Adrenal gland (tissue), 12 donors: Measurements from ENCODE around the gene ZSCAN22. TPM values are rescaled to one million over a fixed set of nuclear protein-coding genes. Genes with fewer than 3 reads are reported as not detected.

Source experiments
- DNase-seq, 7 donors: peaks; one replicate each; pipeline ENCODE4 v3.0.0-alpha.2; 2019 to 2020
- H3K27ac ChIP-seq, 5 donors: fragments of 200-600 bp; sonication (generic) in 4 of 5; 1 replicate in 3 of 5; 2 replicates in 2 of 5; pipeline versions ENCODE4 v1.5.1 to v1.8.0; 2016 to 2020; ENCODE audit warnings: mild to moderate bottlenecking in 1 of 5
- H3K27me3 ChIP-seq: fragments of 200-600 bp; 2 replicates; pipeline ENCODE4 v1.8.0; 2021
- H3K36me3 ChIP-seq, 2 donors: fragments of 200-600 bp; replicated peaks in 1 of 2; 1 replicate in 1 of 2; 2 replicates in 1 of 2; pipeline versions ENCODE4 v1.5.1 to v1.8.0; 2018 to 2022
- H3K4me1 ChIP-seq, 2 donors: fragments of 200-600 bp; replicated peaks in 1 of 2; 1 replicate in 1 of 2; 2 replicates in 1 of 2; pipeline versions ENCODE4 v1.5.1 to v1.8.0; 2018 to 2021
- H3K4me3 ChIP-seq, 4 donors: fragments of 200-600 bp; sonication (generic) in 3 of 4; one replicate each; pipeline ENCODE4 v1.5.1; 2016 to 2018
- H3K9me3 ChIP-seq, 3 donors: fragments of 200-600 bp; sonication (generic) in 1 of 3; replicated peaks in 1 of 3; 1 replicate in 2 of 3; 2 replicates in 1 of 3; pipeline versions ENCODE4 v1.5.1 to v1.8.0; 2016 to 2021
- CTCF ChIP-seq, 6 experiments: fragments of 450-650 bp in 4 of 6; fragments of 200-600 bp in 2 of 6; sonication (generic) in 1 of 6; IDR thresholded peaks; 1 replicate in 5 of 6; 2 replicates in 1 of 6; pipeline versions ENCODE4 v1.5.1 to v1.8.0; 2016 to 2021; ENCODE audit warnings: antibody characterized with exemption in 6 of 6, mild to moderate bottlenecking in 2 of 6, moderate library complexity in 1 of 6
- POLR2A ChIP-seq, 2 donors: fragments of 450-650 bp; IDR thresholded peaks; one replicate each; pipeline ENCODE4 v1.6.1; 2017; ENCODE audit warnings: antibody characterized with exemption in 2 of 2, mild to moderate bottlenecking in 2 of 2, moderate library complexity in 1 of 2
- WGBS, 4 donors: extraction: QIAGEN DNeasy Blood & Tissue Kit in 2 of 4; methylation state at CpG; one replicate each; pipeline versions ENCODE4 v1.1.5 to v1.1.7; 2013 to 2017; 5-methylcytosine and 5-hydroxymethylcytosine counted together
- intact Hi-C, 2 donors: fragments of 100-400 bp; cut with DNase I; formaldehyde crosslinking; loops; one replicate each; pipeline versions ENCODE4 v1.14.1 to v1.15.0; 2022 to 2023
- microRNA-seq, 3 donors: library from miRNA; unstranded; fragments of <30 nt; microRNA quantifications; one replicate each; pipeline ENCODE4, GENCODE V29; 2017 to 2020
- polyA plus RNA-seq, 3 donors: library from polyadenylated mRNA; stranded (reverse); fragments of 200-250 nt in 2 of 3; fragments of 350-450 nt in 1 of 3; fragmentation: Illumina TruSeq in 1 of 3; extraction: RNeasy Lipid Tissue Mini Kit (QIAGEN cat#74804) in 1 of 3; gene quantifications; one replicate each; pipeline ENCODE4 v1.2.3, GENCODE V29; 2013 to 2014
- small RNA-seq, 2 donors: library from RNA; depleted of rRNA; stranded (forward); fragments of <200 nt; gene quantifications; one replicate each; pipeline ENCODE3, GENCODE V24; 2016
- total RNA-seq, 9 donors: library from RNA; depleted of rRNA in 4 of 9; stranded (reverse); fragments of >200 nt in 4 of 9; fragments of 120-200 nt in 1 of 9; fragmentation: NEBNext Ultra II Directional in 1 of 9; extraction: Animal tissue kit (Norgen Biotek cat#: 25700) in 1 of 9; gene quantifications; one replicate each; pipeline versions ENCODE4 v1.1.0 to v1.2.4, GENCODE V29; 2013 to 2023
- donor health status: healthy with polysubstance abuse.
- donor health status: Bipolar disorder and iron deficiency.
- donor health status: DM: yes; HTN: yes; CAD: no.
- donor health status: DM: no; HTN: no; CAD: no.
- donor health status: DM: no; HTN: no; CAD: no.
- donor health status: DM: yes; HTN: yes; CAD: no.

The ZSCAN22 gene
- total and polyA plus RNA-seq, 12 donors, result 0.98 to 4.8 (median 3.0) TPM

- no peaks in the 10 kb centered on the region for H3K9me3 ChIP-seq
- H3K27me3 ChIP-seq, result no peaks in the 10 kb centered on the region
- intact Hi-C loops, result no loop called here
- WGBS, 4 donors, result 6 to 10% (median 8%) methylated on average over 30 to 39 of the region's 39 CpGs
- no peak for TF ChIP-seq CTCF (IDR thresholded peaks at IDR 0.05)
- no peak for TF ChIP-seq POLR2A (IDR thresholded peaks at IDR 0.05)
- peaks cover 22 to 27% of the 10 kb centered on the region in 2 donors for H3K4me1 ChIP-seq
- peak in 1 of 7 donors; percentile 56 for DNase-seq
- H3K36me3 ChIP-seq, result peaks cover 0 to 34% of the 10 kb centered on the region in 2 donors
- H3K27ac ChIP-seq, result peak overlapping the region; percentile 80 to 99 (median 97)
- H3K4me3 ChIP-seq, result peak overlapping the region; percentile 58 to 88 (median 80)
These were observed 60.8 kb downstream of the ZSCAN22 start for GRCh38 chr19:58387338-58388174.

- TF ChIP-seq POLR2A (IDR thresholded peaks at IDR 0.05) (no peak), CTCF (IDR thresholded peaks at IDR 0.05) (no peak)
- no peaks in the 10 kb centered on the region for H3K27me3 ChIP-seq
- peak overlapping the region in 2 of 4 donors; percentile 74 to 86 for H3K4me3 ChIP-seq
- DNase-seq, result no peak
- H3K36me3 ChIP-seq, result peaks cover 0 to 40% of the 10 kb centered on the region in 2 donors
- 66 to 74% (median 71%) methylated on average over 3 of the region's 3 CpGs for WGBS, 4 donors
- H3K9me3 ChIP-seq, result no peaks in the 10 kb centered on the region
- intact Hi-C loops, result no loop called here
- peaks cover 22 to 27% of the 10 kb centered on the region in 2 donors for H3K4me1 ChIP-seq
- peak overlapping the region in 3 of 5 donors; percentile 97 to 98 (median 97) for H3K27ac ChIP-seq
These were observed 61.4 kb downstream of the ZSCAN22 start for GRCh38 chr19:58388175-58388526.

Small RNA genes within 50 kb of the gene (microRNA-seq; reads per million reads assigned to microRNA genes)
- gene MIR4754 (0 to 0.57 (median 0.45) reads per million in 3 donors), gene MIR6806 (0 to 0.28 (median 0) reads per million in 3 donors)

Small RNA genes within 50 kb of the gene (small RNA-seq; reads per million reads assigned to genes)
- gene MIR4754 (0 to 0.24 reads per million in 2 donors), gene MIR6806 (0 to 0.08 reads per million in 2 donors), gene RNA5SP473 (0.08 to 0.59 reads per million in 2 donors)

Other genes with a start within 250 kb of the ZSCAN22 start
- 10 to 100 TPM; 37.7 to 81.2 (median 61.5) TPM for gene ZSCAN18, start 228.8 kb upstream of the ZSCAN22 start, total RNA-seq
- gene ZSCAN18, start 228.8 kb upstream of the ZSCAN22 start, polyA plus RNA-seq, result 10 to 100 TPM; 18.7 to 63.9 (median 62.9) TPM
- gene ZNF329, start 176.2 kb upstream of the ZSCAN22 start, total RNA-seq, result 10 to 100 TPM in 5 of 9 donors, 1 to 10 TPM in 4; 7.4 to 19.5 (median 10.5) TPM
- 10 to 100 TPM in 1 of 3 donors, 1 to 10 TPM in 2; 2.7 to 13.4 (median 3.5) TPM for gene ZNF329, start 176.2 kb upstream of the ZSCAN22 start, polyA plus RNA-seq
- 10 to 100 TPM; 19.2 to 34.5 (median 23.0) TPM for gene ZNF274, start 143.9 kb upstream of the ZSCAN22 start, total RNA-seq
- 10 to 100 TPM; 12.4 to 22.2 (median 14.4) TPM for gene ZNF274, start 143.9 kb upstream of the ZSCAN22 start, polyA plus RNA-seq
- gene ZNF544, start 98.1 kb upstream of the ZSCAN22 start, total RNA-seq, result 100 to 1,000 TPM in 1 of 9 donors, 10 to 100 TPM in 8; 24.6 to 170 (median 31.4) TPM
- 10 to 100 TPM; 10.8 to 26.5 (median 24.9) TPM for gene ZNF544, start 98.1 kb upstream of the ZSCAN22 start, polyA plus RNA-seq
- 1 to 10 TPM; 5.8 to 8.6 (median 6.7) TPM for gene ZNF8, start 48.0 kb upstream of the ZSCAN22 start, total RNA-seq
- 1 to 10 TPM; 1.6 to 2.6 (median 2.4) TPM for gene ZNF8, start 48.0 kb upstream of the ZSCAN22 start, polyA plus RNA-seq
- 10 to 100 TPM; 18.4 to 56.8 (median 31.4) TPM for gene ERVK3-1, start 21.6 kb upstream of the ZSCAN22 start, total RNA-seq
- 10 to 100 TPM; 36.3 to 70.5 (median 48.4) TPM for gene ERVK3-1, start 21.6 kb upstream of the ZSCAN22 start, polyA plus RNA-seq
- 10 to 100 TPM in 3 of 9 donors, 1 to 10 TPM in 5, under 1 TPM in 1; 0.39 to 20.9 (median 6.5) TPM for gene A1BG, start 26.5 kb downstream of the ZSCAN22 start, total RNA-seq
- gene A1BG, start 26.5 kb downstream of the ZSCAN22 start, polyA plus RNA-seq, result 10 to 100 TPM in 2 of 3 donors, not detected in 1; 31.3 to 41.3 TPM
- gene ZNF497, start 35.8 kb downstream of the ZSCAN22 start, total RNA-seq, result 1 to 10 TPM in 8 of 9 donors, under 1 TPM in 1; 0.35 to 8.1 (median 1.5) TPM
- gene ZNF497, start 35.8 kb downstream of the ZSCAN22 start, polyA plus RNA-seq, result 1 to 10 TPM in 2 of 3 donors, under 1 TPM in 1; 0.20 to 2.2 (median 2.0) TPM
- gene ZNF837, start 54.0 kb downstream of the ZSCAN22 start, total RNA-seq, result 10 to 100 TPM in 1 of 9 donors, 1 to 10 TPM in 8; 2.4 to 10.5 (median 4.3) TPM
- gene ZNF837, start 54.0 kb downstream of the ZSCAN22 start, polyA plus RNA-seq, result 1 to 10 TPM in 2 of 3 donors, under 1 TPM in 1; 0.09 to 8.1 (median 6.1) TPM
- gene RPS5, start 60.3 kb downstream of the ZSCAN22 start, total RNA-seq, result 1,000 to 10,000 TPM in 7 of 9 donors, 100 to 1,000 TPM in 2; 839 to 1,999 (median 1,219) TPM
- gene RPS5, start 60.3 kb downstream of the ZSCAN22 start, polyA plus RNA-seq, result 1,000 to 10,000 TPM in 1 of 3 donors, 100 to 1,000 TPM in 2; 555 to 1,093 (median 722) TPM
- gene RNF225, start 68.7 kb downstream of the ZSCAN22 start, total RNA-seq, result not detected
- not detected for gene RNF225, start 68.7 kb downstream of the ZSCAN22 start, polyA plus RNA-seq
- 10 to 100 TPM; 11.7 to 37.5 (median 15.9) TPM for gene ZNF584, start 81.7 kb downstream of the ZSCAN22 start, total RNA-seq
- 10 to 100 TPM in 1 of 3 donors, 1 to 10 TPM in 2; 7.1 to 12.3 (median 9.7) TPM for gene ZNF584, start 81.7 kb downstream of the ZSCAN22 start, polyA plus RNA-seq
- gene ZNF132, start 113.2 kb downstream of the ZSCAN22 start, total RNA-seq, result 10 to 100 TPM in 1 of 9 donors, 1 to 10 TPM in 8; 2.4 to 12.0 (median 4.9) TPM
- gene ZNF132, start 113.2 kb downstream of the ZSCAN22 start, polyA plus RNA-seq, result 1 to 10 TPM; 1.3 to 3.2 (median 1.4) TPM
- 1 to 10 TPM; 3.1 to 8.7 (median 6.7) TPM for gene ZNF324B, start 124.6 kb downstream of the ZSCAN22 start, total RNA-seq
- gene ZNF324B, start 124.6 kb downstream of the ZSCAN22 start, polyA plus RNA-seq, result 1 to 10 TPM; 1.4 to 3.6 (median 1.5) TPM
- gene ZNF324, start 140.1 kb downstream of the ZSCAN22 start, total RNA-seq, result 10 to 100 TPM in 6 of 9 donors, 1 to 10 TPM in 3; 7.5 to 58.3 (median 15.4) TPM
- gene ZNF324, start 140.1 kb downstream of the ZSCAN22 start, polyA plus RNA-seq, result 1 to 10 TPM; 2.1 to 7.2 (median 3.5) TPM
- gene ZNF446, start 149.4 kb downstream of the ZSCAN22 start, total RNA-seq, result 10 to 100 TPM in 8 of 9 donors, 1 to 10 TPM in 1; 8.4 to 21.6 (median 14.5) TPM
- gene ZNF446, start 149.4 kb downstream of the ZSCAN22 start, polyA plus RNA-seq, result 10 to 100 TPM in 2 of 3 donors, 1 to 10 TPM in 1; 2.7 to 30.8 (median 25.6) TPM
- 10 to 100 TPM in 3 of 9 donors, 1 to 10 TPM in 6; 3.8 to 17.1 (median 9.1) TPM for gene SLC27A5, start 185.0 kb downstream of the ZSCAN22 start, total RNA-seq
- 10 to 100 TPM in 2 of 3 donors, 1 to 10 TPM in 1; 5.9 to 18.3 (median 17.5) TPM for gene SLC27A5, start 185.0 kb downstream of the ZSCAN22 start, polyA plus RNA-seq
- 10 to 100 TPM in 8 of 9 donors, 1 to 10 TPM in 1; 2.6 to 20.4 (median 14.7) TPM for gene ZBTB45, start 192.8 kb downstream of the ZSCAN22 start, total RNA-seq
- 10 to 100 TPM in 1 of 3 donors, 1 to 10 TPM in 2; 1.7 to 12.6 (median 7.9) TPM for gene ZBTB45, start 192.8 kb downstream of the ZSCAN22 start, polyA plus RNA-seq
- 100 to 1,000 TPM; 161 to 279 (median 220) TPM for gene TRIM28, start 217.1 kb downstream of the ZSCAN22 start, total RNA-seq
- gene TRIM28, start 217.1 kb downstream of the ZSCAN22 start, polyA plus RNA-seq, result 100 to 1,000 TPM; 245 to 302 (median 254) TPM
- gene CHMP2A, start 228.1 kb downstream of the ZSCAN22 start, total RNA-seq, result 100 to 1,000 TPM; 146 to 246 (median 199) TPM
- gene CHMP2A, start 228.1 kb downstream of the ZSCAN22 start, polyA plus RNA-seq, result 100 to 1,000 TPM; 273 to 560 (median 394) TPM
- 100 to 1,000 TPM in 1 of 9 donors, 10 to 100 TPM in 8; 19.9 to 164 (median 77.2) TPM for gene UBE2M, start 231.6 kb downstream of the ZSCAN22 start, total RNA-seq
- 100 to 1,000 TPM in 1 of 3 donors, 10 to 100 TPM in 2; 51.1 to 193 (median 55.6) TPM for gene UBE2M, start 231.6 kb downstream of the ZSCAN22 start, polyA plus RNA-seq
- gene MZF1, start 246.3 kb downstream of the ZSCAN22 start, total RNA-seq, result 10 to 100 TPM; 13.8 to 77.0 (median 33.2) TPM
- 100 to 1,000 TPM in 2 of 3 donors, 1 to 10 TPM in 1; 8.7 to 152 (median 130) TPM for gene MZF1, start 246.3 kb downstream of the ZSCAN22 start, polyA plus RNA-seq